Parathyroid adenoma (tissue), 2 donors: Measurements from ENCODE around the gene LILRB3.
A peak's percentile ranks its signal among the peaks of the same experiment; 100 is the strongest.
"Not testable (repeated sequence)": the region's sequence is repeated elsewhere in the genome, so short reads cannot be mapped to it uniquely, and the experiment has no call there.

Experiments used
- H2AFZ ChIP-seq: fragments of 300-600 bp; sonication (generic); one replicate; pipeline ENCODE4 v1.7.0; 2017; ENCODE audit warnings: antibody characterized with exemption, mild to moderate bottlenecking
- H3K27ac ChIP-seq: fragments of 300-600 bp; sonication (generic); one replicate; pipeline ENCODE4 v1.7.0; 2017
- H3K27me3 ChIP-seq: fragments of 300-600 bp; sonication (generic); one replicate; pipeline ENCODE4 v1.7.0; 2017; ENCODE audit warnings: low read length; ENCODE audit not compliant: control insufficient read depth, insufficient read depth
- H3K36me3 ChIP-seq: fragments of 300-600 bp; sonication (generic); one replicate; pipeline ENCODE4 v1.7.0; 2017; ENCODE audit warnings: low read length; ENCODE audit not compliant: control insufficient read depth, insufficient read depth
- H3K4me1 ChIP-seq: fragments of 300-600 bp; sonication (generic); one replicate; pipeline ENCODE4 v1.7.0; 2017; ENCODE audit warnings: control low read depth
- H3K4me2 ChIP-seq: fragments of 300-600 bp; sonication (generic); one replicate; pipeline ENCODE4 v1.7.0; 2017; ENCODE audit warnings: low read length
- H3K4me3 ChIP-seq: fragments of 300-600 bp; sonication (generic); one replicate; pipeline ENCODE4 v1.7.0; 2017; ENCODE audit warnings: low read depth, low read length
- H3K79me2 ChIP-seq: fragments of 300-600 bp; sonication (generic); one replicate; pipeline ENCODE4 v1.7.0; 2017; ENCODE audit warnings: control low read depth
- H3K9ac ChIP-seq: fragments of 300-600 bp; sonication (generic); one replicate; pipeline ENCODE4 v1.7.0; 2017; ENCODE audit warnings: mild to moderate bottlenecking
- H3K9me3 ChIP-seq: fragments of 300-600 bp; sonication (generic); one replicate; pipeline ENCODE4 v1.7.0; 2017; ENCODE audit warnings: low read length; ENCODE audit not compliant: control insufficient read depth
- TF ChIP-seq, protein P1 (sequence below): fragments of 300-600 bp; sonication (generic); IDR thresholded peaks from one replicate; pipeline ENCODE4 v1.7.0; 2017; ENCODE audit warnings: antibody characterized with exemption, mild to moderate bottlenecking
- donor health status: primary hyperparathyroidism.

LILRB3 gene

GRCh38 chr19:54173359-54173699 is 49.5 kb downstream of the LILRB3 start:
- H3K79me2 ChIP-seq, result peaks cover 4% of the 10 kb centered on the region
- H3K4me1 ChIP-seq, result no peaks in the 10 kb centered on the region
- H3K27me3 ChIP-seq, result no peaks in the 10 kb centered on the region
- peak overlapping the region; percentile 45 for H2AFZ ChIP-seq
- no peaks in the 10 kb centered on the region for H3K9me3 ChIP-seq
- H3K27ac ChIP-seq, result no peak overlapping the region
- H3K4me2 ChIP-seq, result peak overlapping the region; percentile 45
- H3K36me3 ChIP-seq, result no peaks in the 10 kb centered on the region
- TF ChIP-seq, protein P1, sequence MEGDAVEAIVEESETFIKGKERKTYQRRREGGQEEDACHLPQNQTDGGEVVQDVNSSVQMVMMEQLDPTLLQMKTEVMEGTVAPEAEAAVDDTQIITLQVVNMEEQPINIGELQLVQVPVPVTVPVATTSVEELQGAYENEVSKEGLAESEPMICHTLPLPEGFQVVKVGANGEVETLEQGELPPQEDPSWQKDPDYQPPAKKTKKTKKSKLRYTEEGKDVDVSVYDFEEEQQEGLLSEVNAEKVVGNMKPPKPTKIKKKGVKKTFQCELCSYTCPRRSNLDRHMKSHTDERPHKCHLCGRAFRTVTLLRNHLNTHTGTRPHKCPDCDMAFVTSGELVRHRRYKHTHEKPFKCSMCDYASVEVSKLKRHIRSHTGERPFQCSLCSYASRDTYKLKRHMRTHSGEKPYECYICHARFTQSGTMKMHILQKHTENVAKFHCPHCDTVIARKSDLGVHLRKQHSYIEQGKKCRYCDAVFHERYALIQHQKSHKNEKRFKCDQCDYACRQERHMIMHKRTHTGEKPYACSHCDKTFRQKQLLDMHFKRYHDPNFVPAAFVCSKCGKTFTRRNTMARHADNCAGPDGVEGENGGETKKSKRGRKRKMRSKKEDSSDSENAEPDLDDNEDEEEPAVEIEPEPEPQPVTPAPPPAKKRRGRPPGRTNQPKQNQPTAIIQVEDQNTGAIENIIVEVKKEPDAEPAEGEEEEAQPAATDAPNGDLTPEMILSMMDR, result no peak
- no peak overlapping the region for H3K9ac ChIP-seq
- H3K4me3 ChIP-seq, result no peak overlapping the region

DNA sequence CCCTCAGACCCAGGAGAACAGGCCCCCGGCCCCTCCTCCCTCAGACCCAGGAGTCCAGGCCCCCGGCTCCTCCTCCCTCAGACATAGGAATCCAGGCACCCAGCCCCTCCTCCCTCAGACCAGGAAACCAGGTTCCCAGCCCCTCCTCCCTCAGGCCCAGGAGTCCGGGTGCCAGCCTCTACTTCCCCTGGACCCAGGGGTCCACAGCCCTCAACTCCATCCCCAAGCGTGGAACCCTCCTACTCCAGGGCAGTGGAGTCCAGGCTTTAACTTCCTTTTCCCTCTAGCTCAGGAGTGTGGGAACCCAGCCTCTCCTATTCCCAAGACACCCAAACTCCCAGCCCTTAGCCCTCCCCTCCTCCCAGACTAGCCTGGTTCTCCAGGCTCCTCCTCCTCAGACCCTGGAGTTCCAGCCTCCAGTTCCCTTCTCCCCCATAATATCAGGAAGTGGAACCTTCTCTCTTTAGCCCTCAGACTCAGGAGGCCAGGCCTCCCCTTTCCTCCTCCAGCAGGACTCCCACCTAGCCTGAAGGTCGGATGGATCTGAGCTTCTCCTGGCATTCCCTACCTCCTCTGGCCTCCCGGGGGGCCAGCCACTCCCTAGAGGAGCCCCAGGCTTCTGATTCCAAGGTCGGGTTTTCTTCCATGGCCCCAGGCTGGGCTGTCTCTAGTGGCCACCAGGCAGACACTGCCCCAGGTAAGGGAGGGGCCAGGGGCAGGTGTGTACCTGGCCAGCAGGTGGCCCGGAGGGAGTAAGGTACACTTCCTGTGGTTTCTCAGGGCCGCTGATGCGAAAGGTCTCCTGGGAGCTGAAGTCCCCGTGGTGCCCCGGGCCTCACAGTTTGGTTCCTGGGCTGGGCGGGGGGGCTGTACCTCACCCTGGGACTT is 50.1 kb downstream of the LILRB3 start, which contains the start of gene TMC4:
Gene TMC4, minus strand, starts transcription at position 690 of the 888 bp plus-strand sequence. Its CDS starts 43 bp downstream, at position 647.
- Histone ChIP-seq H3K9me3 (no peaks in the 10 kb centered on the region), H3K27me3 (no peaks in the 10 kb centered on the region), H3K36me3 (no peaks in the 10 kb centered on the region), H2AFZ (peak within 1 kb of the TSS; percentile 67), H3K79me2 (no peaks in the 10 kb centered on the region), H3K9ac (peak within 1 kb of the TSS; percentile 68), H3K4me1 (no peaks in the 10 kb centered on the region), H3K4me3 (peak within 1 kb of the TSS; percentile 72), H3K27ac (peak within 1 kb of the TSS; percentile 89), H3K4me2 (peak within 1 kb of the TSS; percentile 94)
- TF ChIP-seq, protein P1, result peak; percentile 81

DNA sequence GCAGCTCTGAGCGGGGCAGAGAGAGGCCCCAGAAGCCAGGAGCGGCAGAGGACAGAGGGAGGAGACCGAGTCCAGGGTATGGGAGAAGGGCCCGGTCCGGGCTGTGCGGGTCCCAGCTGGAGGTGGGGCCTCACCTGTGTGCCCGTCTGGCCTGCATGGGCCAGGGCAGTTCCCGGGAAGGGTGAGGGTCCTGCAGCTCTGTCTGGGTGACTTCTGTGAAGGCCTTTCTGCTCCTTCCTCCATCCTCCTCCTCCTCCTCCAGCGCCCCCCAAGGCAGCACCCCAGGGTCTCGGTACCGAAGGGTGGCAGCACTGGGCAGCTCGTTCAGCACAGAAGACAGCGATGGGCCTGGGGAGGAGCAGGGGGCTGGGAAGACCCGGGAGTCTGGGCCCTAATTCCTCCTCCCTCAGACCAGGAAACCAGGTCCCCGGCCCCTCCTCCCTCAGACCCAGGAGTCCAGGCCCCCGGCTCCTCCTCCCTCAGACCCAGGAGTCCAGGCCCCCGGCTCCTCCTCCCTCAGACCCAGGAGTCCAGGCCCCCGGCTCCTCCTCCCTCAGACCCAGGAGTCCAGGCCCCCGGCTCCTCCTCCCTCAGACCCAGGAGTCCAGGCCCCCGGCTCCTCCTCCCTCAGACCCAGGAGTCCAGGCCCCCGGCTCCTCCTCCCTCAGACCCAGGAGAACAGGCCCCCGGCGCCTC is 50.9 kb downstream of the LILRB3 start:
- H2AFZ ChIP-seq, result peak overlapping the region; percentile 67
- H3K4me2 ChIP-seq, result peak overlapping the region; percentile 94
- peak overlapping the region; percentile 72 for H3K4me3 ChIP-seq
- H3K36me3 ChIP-seq, H3K4me1 ChIP-seq, H3K9ac ChIP-seq, H3K79me2 ChIP-seq, H3K27me3 ChIP-seq, H3K9me3 ChIP-seq: not testable (repeated sequence)
- H3K27ac ChIP-seq, result peak overlapping the region; percentile 89

DNA sequence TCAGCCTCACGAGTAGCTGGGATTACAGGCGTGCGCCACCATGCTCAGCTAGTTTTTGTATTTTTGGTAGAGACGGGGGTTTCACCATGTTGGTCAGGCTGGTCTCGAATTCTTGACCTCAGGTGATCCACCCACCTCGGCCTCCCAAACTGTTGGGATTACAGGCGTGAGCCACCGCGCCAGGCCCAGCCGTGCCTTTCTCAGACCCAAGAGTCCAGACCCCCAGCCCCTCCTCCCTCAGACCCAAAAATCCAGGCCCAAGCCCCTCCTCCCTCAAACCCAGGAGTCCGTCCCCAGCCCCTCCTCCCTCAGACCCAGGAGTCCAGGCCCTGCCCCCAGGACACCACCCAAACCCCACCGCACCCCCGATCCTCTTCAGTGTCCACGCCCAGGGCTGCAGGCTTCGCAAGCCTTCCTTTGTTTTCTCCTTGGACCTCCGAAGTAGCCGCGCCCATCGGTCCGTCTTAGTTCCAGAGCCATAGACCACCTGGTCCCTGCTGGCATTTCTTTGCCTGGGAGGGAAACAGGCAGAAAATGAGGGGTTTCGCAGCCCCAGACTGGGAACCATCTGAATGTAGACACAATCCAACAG is 53.6 kb downstream of the LILRB3 start:
- Histone ChIP-seq H3K36me3 (no peaks in the 10 kb centered on the region), H3K27me3 (no peaks in the 10 kb centered on the region), H3K4me2 (no peak overlapping the region), H3K27ac (no peak overlapping the region), H3K9ac (no peak overlapping the region), H2AFZ (no peak overlapping the region), H3K4me1 (no peaks in the 10 kb centered on the region), H3K79me2 (no peaks in the 10 kb centered on the region), H3K9me3 (no peaks in the 10 kb centered on the region), H3K4me3 (no peak overlapping the region)
- TF ChIP-seq, protein P1, result no peak
